HG03558 (cell line): Measurements from ENCODE around the gene PSMD4.

Source experiments
- ATAC-seq: cut with Tn5 transposase; IDR thresholded peaks from one replicate; pipeline ENCODE4 v1.9.1; 2021; ENCODE audit warnings: moderate number of reproducible peaks; ENCODE audit not compliant: unreplicated experiment; ENCODE audit errors: extremely low read depth

The PSMD4 gene

DNA sequence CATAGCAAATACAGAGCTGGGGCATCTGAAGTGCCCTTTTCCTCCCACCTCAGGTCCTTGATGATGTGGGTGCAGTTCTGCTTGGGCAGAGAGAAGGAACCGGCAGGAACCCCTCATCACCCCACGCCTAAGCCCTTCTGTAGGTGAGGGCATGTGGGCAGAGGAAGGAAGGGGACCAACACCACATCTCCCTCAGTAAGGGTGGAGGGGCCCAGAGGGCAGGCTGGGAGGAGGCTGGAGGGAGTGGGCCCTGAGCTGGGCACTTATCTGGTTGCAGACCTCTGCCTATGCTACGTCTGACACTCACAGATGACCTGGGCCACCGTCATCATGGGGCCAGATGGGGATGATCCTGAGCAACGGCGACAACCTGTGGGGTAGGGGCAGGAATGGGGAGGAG lies 38.6 kb downstream of the PSMD4 start:
- no peak for ATAC-seq

DNA sequence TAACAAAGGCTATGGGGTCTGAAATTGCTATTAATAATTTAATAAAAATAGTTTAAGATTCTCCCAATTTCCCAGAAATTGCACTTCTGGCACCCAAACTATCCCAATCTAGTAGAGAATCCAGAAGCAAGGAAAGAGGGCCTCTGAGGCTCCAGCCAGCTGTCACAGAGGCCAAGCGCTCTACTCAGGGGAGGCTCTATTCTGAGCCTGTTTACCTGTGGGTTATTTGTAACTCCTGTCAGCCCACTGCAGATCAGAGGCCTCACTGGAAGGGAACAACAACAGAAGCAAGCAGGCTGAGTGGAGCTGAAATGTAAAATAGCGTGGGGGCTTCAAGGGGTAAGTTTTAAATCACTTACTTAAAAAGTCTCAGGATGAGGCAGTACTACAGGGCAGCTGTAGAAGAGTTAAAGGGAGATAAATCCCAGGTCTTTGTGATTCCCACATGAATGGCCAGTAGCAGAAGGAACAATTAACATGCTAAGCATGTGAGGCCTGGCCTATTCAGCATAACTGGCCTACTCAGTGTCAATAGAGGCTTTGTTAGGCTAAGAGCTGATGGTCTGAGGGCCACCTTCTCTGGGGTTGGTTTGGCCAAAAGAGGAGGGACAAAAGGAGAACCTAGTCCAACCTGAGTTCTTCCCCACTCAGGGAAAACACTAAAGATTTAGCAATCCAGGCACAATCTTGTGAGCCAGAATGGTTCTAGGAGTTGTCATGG lies 40.4 kb downstream of the PSMD4 start:
- no peak for ATAC-seq

DNA sequence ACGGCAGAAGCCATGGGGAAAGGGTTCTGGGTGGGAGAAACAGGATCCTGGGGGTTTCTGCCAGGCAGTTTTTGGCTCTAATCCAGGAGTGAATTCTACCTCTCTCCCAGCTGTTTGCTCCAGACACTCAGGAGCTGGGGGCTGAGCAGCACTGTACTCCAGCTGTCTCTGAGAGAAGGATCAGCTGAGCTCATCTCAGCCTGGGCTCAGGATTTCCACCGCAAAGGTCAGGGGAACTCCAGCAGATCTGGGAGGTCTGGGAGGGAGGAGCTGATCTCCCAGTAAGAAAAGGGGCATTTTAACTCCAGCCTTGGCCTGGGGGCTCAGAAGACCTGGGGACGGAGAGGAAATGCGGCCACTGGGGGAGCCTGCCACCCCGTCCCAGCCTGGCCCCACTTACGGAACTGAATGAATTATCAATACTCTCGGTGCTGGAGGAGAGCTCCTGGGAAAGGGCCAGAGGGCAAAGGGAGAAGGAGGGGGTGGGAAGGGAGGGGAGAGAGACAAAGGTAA lies 55.3 kb downstream of the PSMD4 start:
- no peak for ATAC-seq

DNA sequence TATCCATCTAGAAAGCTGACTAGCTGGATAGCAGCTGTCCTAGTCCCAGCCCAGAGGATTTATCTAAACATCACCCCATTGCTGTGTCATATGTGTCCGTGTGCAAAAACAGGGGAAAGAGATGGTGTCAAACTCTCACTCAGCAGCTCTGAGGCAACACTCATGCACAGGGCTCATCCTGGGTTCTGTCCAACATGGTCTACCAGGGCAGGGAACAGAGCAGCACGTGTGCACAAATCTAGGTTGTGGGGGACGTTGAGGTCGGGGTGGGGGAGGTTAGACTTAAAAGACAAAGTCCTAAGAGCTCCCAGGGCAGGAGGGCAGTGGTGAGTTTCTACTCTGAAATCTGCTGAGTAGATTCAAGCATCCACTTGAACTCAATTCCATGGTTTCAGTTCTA lies 56.5 kb downstream of the PSMD4 start:
- no peak for ATAC-seq

DNA sequence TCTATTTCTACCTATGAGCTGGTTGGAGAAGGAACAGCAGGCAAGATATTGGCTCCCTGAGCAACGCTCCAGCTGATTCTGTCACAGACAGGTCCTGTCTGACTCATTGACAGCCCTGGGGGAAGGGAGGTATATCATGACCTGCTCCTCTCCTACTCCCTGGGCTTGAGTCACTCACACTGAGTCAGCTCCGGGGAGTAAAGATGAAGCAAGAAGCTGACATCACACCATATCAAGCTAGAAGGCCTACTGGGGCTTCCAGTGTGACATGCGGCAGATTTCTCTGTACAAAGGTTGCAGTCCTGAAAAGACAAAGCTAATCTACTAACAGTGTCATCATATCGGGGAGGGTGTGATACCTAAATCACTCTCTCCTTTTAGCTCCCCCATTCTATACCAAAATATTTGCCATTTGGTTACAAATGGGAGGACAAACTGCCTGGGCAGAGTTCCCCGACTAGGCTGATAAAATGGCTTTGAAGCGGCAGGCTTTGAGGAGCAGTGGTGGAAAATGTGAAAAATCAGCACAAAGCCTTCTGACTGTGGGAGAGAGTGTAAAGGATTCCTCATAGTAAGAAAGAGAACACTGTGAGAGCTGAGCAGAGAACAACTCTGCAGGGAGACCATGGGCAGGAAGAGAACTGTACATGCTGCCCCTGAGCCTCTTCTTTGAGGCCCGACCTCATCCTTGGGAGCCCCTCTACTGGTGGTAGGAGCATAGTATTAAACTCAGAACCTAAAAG lies 57.2 kb downstream of the PSMD4 start:
- ATAC-seq, result no peak

DNA sequence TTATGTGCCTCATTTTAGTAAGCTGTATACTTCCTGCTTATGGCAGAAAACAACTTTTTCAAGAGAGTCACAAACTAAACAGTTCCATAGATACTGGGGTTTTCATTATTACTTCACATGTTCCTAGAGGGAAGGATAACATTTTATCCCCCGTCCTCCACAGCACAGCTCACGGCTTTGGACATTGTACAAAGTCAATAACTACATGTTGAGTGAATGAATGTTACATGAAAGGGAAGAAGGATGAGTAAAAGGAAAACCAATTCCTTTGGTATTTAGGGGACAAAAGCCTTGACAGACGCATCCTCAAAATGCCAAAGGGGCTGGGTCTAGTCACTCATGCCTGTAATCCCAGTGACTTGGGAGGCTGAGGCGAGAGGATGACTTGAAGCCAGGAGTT lies 57.9 kb downstream of the PSMD4 start:
- ATAC-seq, result no peak

DNA sequence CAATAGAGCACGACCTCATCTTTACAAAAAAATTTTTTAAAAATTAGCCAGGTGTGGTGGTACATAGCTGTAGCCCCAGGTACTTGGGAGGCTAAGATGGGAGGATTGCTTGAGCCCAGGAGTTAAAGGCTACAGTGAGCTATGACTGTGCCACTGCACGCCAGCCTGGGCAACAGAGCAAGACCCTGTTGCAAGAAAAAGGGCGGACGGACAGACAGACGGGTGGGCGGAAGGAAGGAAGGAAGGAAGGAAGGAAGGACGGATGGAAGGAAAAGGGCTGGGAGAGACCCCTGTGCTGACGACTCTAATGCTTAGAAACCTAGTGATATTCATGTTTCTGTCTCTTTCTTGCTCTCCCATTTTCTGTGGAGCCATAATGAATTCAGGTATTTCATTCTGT lies 58.3 kb downstream of the PSMD4 start:
- ATAC-seq, result no peak

DNA sequence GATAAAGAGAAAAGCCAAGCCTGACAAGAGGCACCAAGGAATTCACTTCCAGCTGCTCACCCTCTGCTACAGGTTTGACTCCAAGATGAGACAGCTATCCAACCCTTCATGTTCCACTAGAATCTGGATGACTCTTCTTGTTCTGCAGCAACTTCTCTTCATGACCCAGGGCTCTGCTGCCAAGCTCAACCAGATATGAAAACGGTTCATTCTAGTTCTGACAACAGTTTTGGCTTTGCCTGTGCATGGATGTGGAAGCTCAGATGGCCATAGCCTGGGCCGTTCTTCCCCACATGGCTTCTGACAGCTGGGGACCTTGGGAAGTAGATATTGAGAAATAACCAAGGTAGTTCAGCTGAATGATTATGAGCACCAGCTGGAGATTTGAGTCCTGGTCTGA lies 59.0 kb downstream of the PSMD4 start:
- ATAC-seq, result no peak

DNA sequence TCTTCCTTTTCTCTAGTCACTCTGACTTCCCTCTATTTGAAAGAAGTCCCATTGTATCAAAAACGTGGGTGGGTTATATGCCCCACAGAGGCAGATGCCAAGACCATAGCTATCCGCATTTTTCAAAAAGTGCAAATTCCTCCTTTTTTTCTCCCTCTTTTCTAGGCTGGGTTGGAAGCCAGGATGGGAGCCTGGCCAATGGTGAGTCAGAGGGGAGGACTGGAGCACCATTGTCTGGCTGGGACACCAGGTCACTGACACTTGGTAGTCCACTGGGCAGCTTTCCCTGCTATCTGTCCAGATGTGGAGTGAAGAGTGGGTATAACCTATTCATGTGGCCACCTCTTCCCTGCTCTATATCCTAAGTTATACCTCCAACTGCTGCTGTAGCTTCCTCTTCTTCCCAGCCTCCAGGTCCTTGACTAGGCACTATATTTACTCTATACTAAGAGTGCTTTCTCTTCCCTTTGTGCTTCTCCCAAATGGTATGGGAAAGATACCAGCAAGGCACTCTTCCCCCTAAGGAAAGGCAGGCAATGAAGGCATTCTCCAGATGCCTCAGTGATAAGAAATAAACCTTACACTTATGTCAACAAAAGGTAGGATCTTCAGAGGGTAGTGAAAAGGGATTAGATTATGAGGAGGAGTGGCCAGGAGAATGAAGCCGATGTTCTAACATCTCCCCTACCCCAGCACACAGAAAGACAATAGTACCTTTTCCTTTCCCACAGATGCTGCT lies 59.8 kb downstream of the PSMD4 start:
- ATAC-seq, result no peak

DNA sequence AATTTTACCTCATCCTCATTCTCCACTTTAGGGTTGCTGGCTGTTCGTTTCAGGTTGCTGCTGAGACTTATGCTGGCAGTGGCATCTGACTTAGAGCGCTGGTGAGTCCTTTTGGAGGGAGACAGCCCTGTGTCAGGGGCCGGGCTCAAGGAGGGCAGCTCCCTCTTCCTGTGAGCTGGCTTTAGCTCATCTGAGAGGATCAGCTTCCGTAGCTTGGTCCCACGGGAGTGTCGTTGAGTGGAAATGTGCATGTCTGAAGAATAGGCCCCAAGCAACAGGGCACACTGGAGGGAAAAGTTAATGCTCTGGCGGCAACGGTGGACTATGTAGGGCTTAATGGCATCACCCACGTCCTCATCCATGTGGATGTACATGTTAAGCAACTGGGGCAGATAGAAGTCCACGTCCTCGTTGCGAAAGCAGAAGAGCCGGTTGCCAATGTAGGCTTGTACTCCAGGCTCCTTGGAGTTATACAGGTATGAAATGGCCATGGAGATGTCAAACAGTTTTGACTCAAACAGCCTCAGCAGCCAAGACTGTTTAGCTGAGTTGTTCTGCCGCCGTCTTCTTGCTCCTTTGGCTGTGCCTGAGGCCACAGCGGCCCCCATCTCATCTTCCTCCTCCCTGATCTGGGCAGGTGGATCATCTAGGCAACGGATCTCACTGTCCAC lies 61.2 kb downstream of the PSMD4 start:
- no peak for ATAC-seq
